Coronary artery (tissue), 2 donors: ENCODE measurements around the gene KCNAB2.
"Not testable (repeated sequence)": the region's sequence is repeated elsewhere in the genome, so short reads cannot be mapped to it uniquely, and the experiment has no call there.

Source experiments
- DNase-seq: peaks from one replicate; pipeline ENCODE4 v3.0.0-alpha.2; 2017; ENCODE audit warnings: low spot score
- H3K27ac ChIP-seq, 2 donors: fragments of 200-600 bp; sonication (generic); one replicate each; pipeline ENCODE4 v1.5.1; 2016 to 2019
- H3K4me3 ChIP-seq: fragments of 200-600 bp; sonication (generic); 2 replicates; pipeline ENCODE4 v1.5.1; 2016; ENCODE audit warnings: mild to moderate bottlenecking, moderate library complexity
- CTCF ChIP-seq: fragments of 200-600 bp; sonication (generic); IDR thresholded peaks from one replicate; pipeline ENCODE4 v1.5.1; 2019; ENCODE audit warnings: antibody characterized with exemption

KCNAB2 gene

DNA sequence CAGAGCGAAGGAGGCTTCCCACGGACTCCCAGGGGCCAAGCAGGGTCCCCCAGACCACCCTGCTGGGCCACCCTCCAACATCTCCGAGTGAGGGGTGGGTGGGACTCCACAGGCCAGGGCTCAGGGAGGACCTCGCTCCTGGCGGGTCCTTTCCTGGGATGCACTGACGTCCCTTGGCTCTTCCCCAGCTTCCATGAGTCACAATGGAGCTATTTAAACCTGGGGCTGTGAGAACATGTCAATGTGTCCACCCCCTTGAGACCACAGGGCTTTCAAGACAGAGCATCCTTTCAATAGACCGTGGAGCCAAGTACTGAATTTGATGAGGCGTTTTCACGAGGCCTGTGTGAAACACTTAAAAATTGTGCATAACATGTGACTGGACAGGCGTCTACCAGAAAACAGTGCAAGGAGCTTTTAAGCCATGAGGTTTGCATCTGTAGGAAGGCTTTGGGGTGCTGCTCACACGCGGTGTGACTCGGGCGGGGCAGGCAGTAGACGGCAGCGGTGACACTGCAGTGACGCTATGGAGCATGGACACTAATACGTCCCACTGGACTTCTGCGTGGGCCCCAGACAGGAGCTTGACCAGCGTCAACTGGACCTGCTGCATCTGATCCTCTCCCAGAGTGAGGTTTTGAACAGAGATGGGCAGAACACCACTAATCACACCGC is 29.4 kb upstream of the KCNAB2 start:
- no peak for DNase-seq
- H3K4me3 ChIP-seq = no peak overlapping the region
- TF ChIP-seq CTCF = no peak
- H3K27ac ChIP-seq = no peak overlapping the region

- not testable (repeated sequence) for H3K4me3 ChIP-seq, H3K27ac ChIP-seq, DNase-seq
Measured at GRCh38 chr1:6017654-6018053, 28.0 kb upstream of the KCNAB2 start.

DNA sequence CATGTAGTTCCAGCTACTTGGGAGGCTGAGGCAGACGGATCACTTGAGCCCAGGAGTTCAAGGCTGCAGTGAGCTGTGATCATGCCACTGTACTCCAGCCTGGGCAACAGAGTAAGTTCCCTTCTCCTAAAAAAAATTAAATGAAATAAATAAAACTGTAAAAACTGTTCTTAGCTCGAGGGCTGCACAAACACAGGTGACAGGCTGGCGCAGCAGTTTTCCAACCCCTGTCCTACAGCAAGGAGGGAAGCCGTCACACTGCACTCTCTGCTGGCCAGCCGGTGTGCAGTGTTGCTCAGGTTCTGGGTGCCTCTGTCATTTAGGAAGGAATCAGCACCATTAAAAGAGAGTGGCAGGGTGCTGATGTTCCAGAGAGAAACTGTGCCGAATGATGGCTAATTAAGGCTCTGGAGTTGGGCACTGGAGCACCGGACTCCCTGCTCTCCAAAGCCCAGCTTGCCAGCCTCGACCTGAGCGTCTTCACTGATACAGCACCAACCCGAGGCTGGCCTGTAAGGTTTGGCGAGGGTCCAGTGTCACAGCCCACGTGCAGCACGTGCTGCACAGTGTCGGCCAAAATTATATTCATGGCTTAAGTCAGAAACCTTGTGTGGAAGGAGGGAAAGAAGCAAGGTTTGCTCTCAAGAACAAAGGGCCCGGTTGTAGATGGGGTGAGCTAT is 26.4 kb upstream of the KCNAB2 start:
- H3K4me3 ChIP-seq = no peak overlapping the region
- no peak for DNase-seq
- TF ChIP-seq CTCF = no peak
- no peak overlapping the region for H3K27ac ChIP-seq

DNA sequence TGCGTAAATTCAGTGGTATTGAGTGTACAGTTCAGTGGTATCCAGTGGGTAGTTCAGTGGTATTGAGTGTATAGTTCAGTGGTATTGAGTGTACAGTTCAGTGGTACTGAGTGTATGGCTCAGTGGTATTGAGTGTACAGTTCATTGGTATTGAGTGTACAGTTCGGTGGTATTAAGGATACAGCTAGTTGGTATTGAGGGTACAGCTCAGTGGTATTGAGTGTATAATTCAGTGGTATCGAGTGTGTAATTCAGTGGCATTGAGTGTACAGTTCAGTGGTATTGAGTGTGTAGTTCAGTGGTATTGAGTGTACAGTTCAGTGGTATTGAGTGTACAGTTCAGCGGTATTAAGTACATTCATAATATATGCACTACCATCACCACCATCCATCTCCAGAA is 23.5 kb upstream of the KCNAB2 start:
- Histone ChIP-seq H3K27ac (no peak overlapping the region), H3K4me3 (no peak overlapping the region)
- no peak for TF ChIP-seq CTCF
- DNase-seq = no peak

DNA sequence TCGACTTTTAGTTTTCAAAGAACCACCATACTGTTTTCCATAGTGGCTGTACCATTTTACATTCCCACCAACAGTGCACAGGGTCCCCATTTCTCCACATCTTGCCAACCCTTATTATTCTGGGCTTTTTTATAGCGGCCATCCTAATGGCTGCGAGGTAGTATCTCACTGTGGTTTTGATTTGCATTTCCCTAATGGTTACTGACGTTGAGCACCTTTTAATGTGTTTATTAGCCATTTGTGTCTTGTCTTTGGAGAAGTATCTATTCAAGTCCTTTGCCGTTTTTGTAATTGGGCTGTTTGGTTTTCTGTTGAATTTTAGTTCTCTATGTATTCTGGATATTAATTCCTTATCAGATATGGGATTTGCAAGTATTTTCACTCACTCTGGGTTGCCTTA is 22.3 kb upstream of the KCNAB2 start:
- no peak for TF ChIP-seq CTCF
- no peak overlapping the region for H3K27ac ChIP-seq
- no peak overlapping the region for H3K4me3 ChIP-seq
- no peak for DNase-seq

DNA sequence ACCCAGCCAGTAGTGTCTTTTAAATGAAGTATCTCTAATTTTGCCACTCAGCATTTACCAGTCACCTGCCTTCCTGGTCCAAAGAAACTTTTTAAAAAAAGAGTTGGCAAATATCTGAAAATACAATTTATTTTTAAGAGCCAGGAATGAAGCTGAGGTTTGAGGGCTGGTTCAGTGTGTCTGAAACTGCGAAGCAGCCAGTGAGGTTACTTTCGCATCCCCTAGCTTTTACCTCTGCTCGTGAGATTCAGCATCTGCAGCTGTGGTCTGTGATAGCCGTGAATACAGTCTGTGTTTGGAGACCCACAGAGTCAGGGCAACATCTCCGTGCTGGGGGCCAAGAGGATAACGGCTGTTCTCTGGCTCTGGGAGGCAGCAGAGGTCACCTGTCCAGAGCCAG is 21.3 kb upstream of the KCNAB2 start:
- Histone ChIP-seq H3K27ac (no peak overlapping the region), H3K4me3 (no peak overlapping the region)
- DNase-seq = no peak
- no peak for TF ChIP-seq CTCF

DNA sequence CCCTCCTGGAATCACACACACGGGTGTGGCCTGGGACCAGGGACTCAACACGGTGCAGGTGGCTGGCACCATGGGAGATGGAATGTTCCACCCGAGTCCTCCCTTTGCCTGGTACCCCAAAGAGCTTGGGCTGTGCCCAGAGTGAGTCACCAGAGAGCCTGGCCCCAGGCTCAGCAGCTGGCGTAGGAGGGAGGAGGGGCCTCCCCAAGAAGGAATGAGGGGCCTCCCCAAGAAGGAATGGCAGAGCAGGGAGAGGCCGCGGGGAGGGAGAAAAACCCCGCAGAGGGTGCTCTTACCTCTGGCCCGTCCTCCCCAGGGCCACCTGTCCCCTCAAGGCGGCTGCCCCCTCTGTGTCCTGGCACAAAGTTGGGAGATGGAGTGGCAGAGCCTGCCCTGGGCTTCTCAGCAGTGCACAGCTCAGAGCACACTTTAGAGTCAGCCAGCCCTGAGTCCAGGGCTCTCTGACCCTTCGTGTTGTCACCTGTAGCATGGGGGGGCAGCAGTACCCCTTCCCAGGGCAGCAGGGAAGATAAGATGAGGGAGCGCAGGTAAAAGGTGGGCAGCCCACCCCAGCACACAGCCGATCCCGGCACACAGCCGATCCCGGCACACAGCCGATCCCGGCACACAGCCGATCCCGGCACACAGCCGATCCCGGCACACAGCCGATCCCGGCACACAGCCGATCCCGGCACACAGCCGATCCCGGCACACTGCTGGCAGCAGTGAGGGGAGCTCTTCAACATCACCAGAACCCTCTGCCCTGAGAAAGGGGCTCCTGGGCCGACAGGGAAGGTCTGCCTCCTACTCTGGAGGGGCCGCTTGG is 20.2 kb upstream of the KCNAB2 start:
- Histone ChIP-seq H3K4me3 (peak overlapping the region; percentile 54), H3K27ac (peak overlapping the region in 1 of 2 donors; percentile 35)
- TF ChIP-seq CTCF = no peak
- DNase-seq = no peak
